Stimulated activated CD4-positive, alpha-beta T cell treated with anti-CD3 and anti-CD28 coated beads, Interleukin-4, amount 100 ng/mL, for 4 hours (primary cell): ENCODE results near the gene CNN1.
"Not testable (repeated sequence)": the region's sequence is repeated elsewhere in the genome, so short reads cannot be mapped to it uniquely, and the experiment has no call there.

Source experiments
- DNase-seq, 2 experiments: peaks; one replicate each; pipeline ENCODE4 v3.0.0-alpha.2; 2020

The CNN1 gene

GRCh38 chr19:11566164-11566563, 27.5 kb downstream of the CNN1 start:
- no peak for DNase-seq

GRCh38 chr19:11570039-11570462, 31.4 kb downstream of the CNN1 start:
- no peak for DNase-seq

- DNase-seq, result not testable (repeated sequence)
These were observed 34.7 kb downstream of the CNN1 start for GRCh38 chr19:11573354-11573753.

- DNase-seq, result not testable (repeated sequence)
These were observed 35.1 kb downstream of the CNN1 start for GRCh38 chr19:11573763-11574162.

- no peak for DNase-seq
These were observed 36.0 kb downstream of the CNN1 start for GRCh38 chr19:11574689-11575088.

- DNase-seq, result no peak
These were observed 37.6 kb downstream of the CNN1 start for GRCh38 chr19:11576227-11576626.

GRCh38 chr19:11577451-11578257, 39.0 kb downstream of the CNN1 start, which contains the start of gene ACP5:
ACP5 (minus strand) TSS chr19:11577645; CDS start chr19:11577317, 328 bp downstream.
- DNase-seq, result no peak

GRCh38 chr19:11578258-11579142, 39.8 kb downstream of the CNN1 start:
- peak; percentile 16 to 29 for DNase-seq

- no peak for DNase-seq
These were observed 41.5 kb downstream of the CNN1 start for GRCh38 chr19:11580116-11580515.

- peak; percentile 40 to 54 for DNase-seq
These were observed 43.1 kb downstream of the CNN1 start for GRCh38 chr19:11581740-11582139.

GRCh38 chr19:11586331-11586730, 47.7 kb downstream of the CNN1 start:
- DNase-seq, result no peak

GRCh38 chr19:11587302-11587974, 48.8 kb downstream of the CNN1 start:
- DNase-seq, result peak; percentile 64 to 75

GRCh38 chr19:11587975-11588631, 49.5 kb downstream of the CNN1 start:
- DNase-seq, result no peak

- DNase-seq, result no peak
These were observed 55.4 kb downstream of the CNN1 start for GRCh38 chr19:11594084-11594483.

GRCh38 chr19:11596156-11596555, 57.5 kb downstream of the CNN1 start:
- DNase-seq, result no peak

GRCh38 chr19:11597202-11598102, 58.8 kb downstream of the CNN1 start, which contains the start of gene ZNF627:
ZNF627 (plus strand) TSS chr19:11597483; CDS start chr19:11597628, 145 bp downstream.
- DNase-seq, result peak; percentile 94 to 95

GRCh38 chr19:11598103-11598483, 59.4 kb downstream of the CNN1 start:
- no peak for DNase-seq

GRCh38 chr19:11598746-11599145, 60.1 kb downstream of the CNN1 start:
- DNase-seq, result no peak

GRCh38 chr19:11599704-11600103, 61.1 kb downstream of the CNN1 start:
- not testable (repeated sequence) for DNase-seq
